Lung (tissue), 12 donors: ENCODE results near the gene ANO2. TPM values are rescaled to one million over a fixed set of nuclear protein-coding genes. Genes with fewer than 3 reads are reported as not detected.
"Not testable (repeated sequence)": the region's sequence is repeated elsewhere in the genome, so short reads cannot be mapped to it uniquely, and the experiment has no call there.

Experiments used
- ATAC-seq: fragments of 200-7000 bp; cut with Tn5 transposase; one replicate; pipeline ENCODE4 v1.9.1; 2020; ENCODE audit warnings: moderate number of reproducible peaks; ENCODE audit not compliant: insufficient read depth, low FRiP score
- DNase-seq, 3 donors: peaks; one replicate each; pipeline ENCODE4 v3.0.0-alpha.2; 2013 to 2017
- H3K27ac ChIP-seq, 2 donors: one replicate each; pipeline ENCODE4 v1.5.1; 2013; ENCODE audit warnings: mild to moderate bottlenecking in 2 of 2, moderate library complexity in 2 of 2, control low read depth in 1 of 2, inconsistent platforms in 1 of 2, low read depth in 1 of 2, low read length in 1 of 2
- H3K27me3 ChIP-seq, 3 donors: one replicate each; pipeline ENCODE4 v1.5.1; 2013; ENCODE audit warnings: low read length in 2 of 3; ENCODE audit not compliant: control insufficient read depth in 3 of 3, insufficient read depth in 3 of 3
- H3K36me3 ChIP-seq, 4 donors: one replicate each; pipeline ENCODE4 v1.5.1; 2013; ENCODE audit warnings: low read length in 4 of 4, mild to moderate bottlenecking in 1 of 4, moderate library complexity in 1 of 4; ENCODE audit not compliant: control insufficient read depth in 4 of 4, insufficient read depth in 4 of 4
- H3K4me1 ChIP-seq, 5 donors: one replicate each; pipeline ENCODE4 v1.5.1; 2013; ENCODE audit warnings: low read length in 5 of 5, mild to moderate bottlenecking in 2 of 5, moderate library complexity in 1 of 5; ENCODE audit not compliant: control insufficient read depth in 5 of 5, insufficient read depth in 5 of 5
- H3K4me3 ChIP-seq: one replicate; pipeline ENCODE4 v1.5.1; 2013; ENCODE audit warnings: mild to moderate bottlenecking, control low read depth, moderate library complexity
- H3K9ac ChIP-seq, 2 donors: one replicate each; pipeline ENCODE4 v1.5.1; 2013; ENCODE audit warnings: low read length in 2 of 2, control low read depth in 1 of 2; ENCODE audit not compliant: insufficient read depth in 1 of 2
- H3K9me3 ChIP-seq, 4 donors: one replicate each; pipeline ENCODE4 v1.5.1; 2013; ENCODE audit warnings: low read length in 3 of 4, mild to moderate bottlenecking in 1 of 4, moderate library complexity in 1 of 4; ENCODE audit not compliant: control insufficient read depth in 4 of 4, insufficient read depth in 3 of 4
- CTCF ChIP-seq: IDR thresholded peaks from 2 replicates; pipeline ENCODE4 v1.5.1; 2012; ENCODE audit warnings: mild to moderate bottlenecking; ENCODE audit errors: control extremely low read depth, extremely low read depth
- WGBS, 2 donors: extraction: QIAGEN DNeasy Blood & Tissue Kit; methylation state at CpG; one replicate each; pipeline ENCODE4 v1.1.7; 2013; 5-methylcytosine and 5-hydroxymethylcytosine counted together
- polyA plus RNA-seq, 2 donors: library from polyadenylated mRNA; stranded (reverse); fragments of 200-250 nt; gene quantifications; one replicate each; pipeline ENCODE4 v1.2.1, GENCODE V29; 2013
- total RNA-seq, 2 donors: library from RNA; depleted of rRNA in 1 of 2; stranded (reverse); fragments of >200 nt in 1 of 2; gene quantifications; one replicate each; pipeline ENCODE4 v1.2.1, GENCODE V29; 2014 to 2021
- donor health status: control.
- donor health status: control.
- donor health status: Bipolar disorder and iron deficiency.
- donor health status: healthy.
- donor health status: DM: yes; HTN: yes; CAD: no.

The ANO2 gene
- total and polyA plus RNA-seq, 4 donors: 5.9 to 11.3 (median 7.4) TPM

GRCh38 chr12:5889381-5890047, 55.5 kb downstream of the ANO2 start:
- Histone ChIP-seq H3K36me3 (peaks cover 0 to 1% (median 0%) of the 10 kb centered on the region in 4 donors), H3K4me1 (no peaks in the 10 kb centered on the region), H3K9ac (no peak overlapping the region), H3K27ac (no peak overlapping the region), H3K4me3 (no peak overlapping the region), H3K27me3 (no peaks in the 10 kb centered on the region), H3K9me3 (peaks cover 0 to 4% (median 0%) of the 10 kb centered on the region in 4 donors)
- ATAC-seq (no peak), DNase-seq (no peak)
- 92 to 95% methylated on average over 6 of the region's 6 CpGs for WGBS, 2 donors
- TF ChIP-seq CTCF: no peak

- Histone ChIP-seq H3K27me3 (no peaks in the 10 kb centered on the region), H3K4me3 (no peak overlapping the region), H3K9me3 (peaks cover 0 to 4% (median 0%) of the 10 kb centered on the region in 4 donors), H3K27ac (no peak overlapping the region), H3K4me1 (peaks cover 0 to 5% (median 0%) of the 10 kb centered on the region in 5 donors), H3K36me3 (peaks cover 0 to 1% (median 0%) of the 10 kb centered on the region in 4 donors), H3K9ac (no peak overlapping the region)
- no peak for TF ChIP-seq CTCF
- ATAC-seq: no peak
- no peak for DNase-seq
- WGBS, 2 donors: 91% methylated on average over 26 of the region's 26 CpGs
Measured at GRCh38 chr12:5888816-5889315, 56.2 kb downstream of the ANO2 start.

- ATAC-seq, H3K36me3 ChIP-seq, DNase-seq, H3K27ac ChIP-seq, H3K4me1 ChIP-seq, H3K9ac ChIP-seq, H3K4me3 ChIP-seq, H3K27me3 ChIP-seq, H3K9me3 ChIP-seq: not testable (repeated sequence)
- WGBS, 2 donors: 29 to 72% methylated on average over 16 of the region's 16 CpGs
Measured at GRCh38 chr12:5887819-5888218, 57.2 kb downstream of the ANO2 start.

GRCh38 chr12:5884866-5885265, 60.2 kb downstream of the ANO2 start:
- Histone ChIP-seq H3K4me3 (no peak overlapping the region), H3K9me3 (no peaks in the 10 kb centered on the region), H3K9ac (no peak overlapping the region), H3K4me1 (peaks cover 0 to 5% (median 0%) of the 10 kb centered on the region in 5 donors), H3K27me3 (no peaks in the 10 kb centered on the region), H3K36me3 (no peaks in the 10 kb centered on the region), H3K27ac (no peak overlapping the region)
- TF ChIP-seq CTCF: no peak
- DNase-seq (no peak), ATAC-seq (no peak)
- 78 to 88% methylated on average over 3 of the region's 3 CpGs for WGBS, 2 donors
